HCT116 (cell line): ENCODE measurements around the gene SF3A2. TPM values are rescaled to one million over a fixed set of nuclear protein-coding genes. Genes with fewer than 3 reads are reported as not detected.

Source experiments
- ATAC-seq: fragments of 200-7000 bp; cut with Tn5 transposase; 2 replicates; pipeline ENCODE4 v1.9.1; 2020; ENCODE audit warnings: mild to moderate bottlenecking, moderate library complexity
- BruUV-seq: library from RNA; stranded (reverse); fragments of 400-500 nt; replicated peaks from 2 replicates; lab custom pipeline; 2021; lab: Mats Ljungman, UMichigan
- CTCF ChIA-PET: fragments of 300-600 bp; sonication (Branson Sonifier 250); formaldehyde crosslinking; loops from one replicate; lab custom pipeline; 2021; ENCODE audit warnings: antibody characterized with exemption; lab: Charles Lee
- POLR2A ChIA-PET: fragments of 300-600, 350-600 bp; sonication (Branson Sonifier 250); formaldehyde crosslinking; loops from one replicate; lab custom pipeline; 2021; ENCODE audit warnings: antibody characterized with exemption; lab: Charles Lee
- RAD21 ChIA-PET, 2 experiments: fragments of 300-600 bp; sonication (Branson Sonifier 250); formaldehyde crosslinking; loops; one replicate each; lab custom pipeline; 2023; ENCODE audit warnings: low total read pairs in 2 of 2; ENCODE audit not compliant: uncharacterized antibody in 2 of 2, unreplicated experiment in 2 of 2, low non-redundant PET in 1 of 2; lab: Charles Lee
- DNase-seq: peaks from one replicate; pipeline ENCODE4 v3.0.0-alpha.2; 2010; ENCODE audit warnings: low read depth, low spot score
- H2AFZ ChIP-seq: fragments of 200-600 bp; shearing (Covaris generic), sonication (generic); 2 replicates; pipeline ENCODE4 v1.6.1; 2017; ENCODE audit warnings: low read depth, mixed run types, mixed read lengths, antibody characterized with exemption, low read length; ENCODE audit not compliant: poor library complexity, severe bottlenecking
- H3K27ac ChIP-seq: 2 replicates; pipeline ENCODE4 v1.5.1; 2012; ENCODE audit warnings: low read depth, low read length
- H3K27me3 ChIP-seq: fragments of 200-600 bp; sonication (generic); 2 replicates; pipeline ENCODE4 v1.6.1; 2016; ENCODE audit warnings: mixed run types, low read length, mixed read lengths; ENCODE audit not compliant: insufficient read depth
- H3K36me3 ChIP-seq, 2 experiments: fragments of 200-500 bp in 1 of 2; fragments of 200-600 bp in 1 of 2; sonication (Bioruptor generic) in 1 of 2; sonication (generic) in 1 of 2; 2 replicates each; pipeline versions ENCODE4 v1.5.1 to v1.6.1; 2014 to 2016; ENCODE audit warnings: low read length in 2 of 2, inconsistent platforms in 1 of 2, mixed read lengths in 1 of 2, mixed run types in 1 of 2; ENCODE audit not compliant: insufficient read depth in 2 of 2, control insufficient read depth in 1 of 2
- H3K4me1 ChIP-seq, 2 experiments: fragments of 200-600 bp in 1 of 2; sonication (generic) in 1 of 2; 2 replicates each; pipeline versions ENCODE4 v1.5.1 to v1.6.1; 2012 to 2017; ENCODE audit warnings: low read length in 2 of 2, inconsistent platforms in 1 of 2, mild to moderate bottlenecking in 1 of 2, mixed read lengths in 1 of 2, mixed run types in 1 of 2, moderate library complexity in 1 of 2; ENCODE audit not compliant: insufficient read depth in 2 of 2, control insufficient read depth in 1 of 2
- H3K4me2 ChIP-seq: fragments of 200-600 bp; sonication (generic); 2 replicates; pipeline ENCODE4 v1.6.1; 2017; ENCODE audit warnings: mixed run types, low read length, mixed read lengths
- H3K4me3 ChIP-seq, 2 experiments: fragments of 200-600 bp in 1 of 2; sonication (generic) in 1 of 2; replicated peaks in 1 of 2; 2 replicates each; pipeline ENCODE4 v1.5.1; 2011 to 2016; ENCODE audit warnings: low read length in 2 of 2, control low read depth in 1 of 2, low read depth in 1 of 2, mild to moderate bottlenecking in 1 of 2, mixed read lengths in 1 of 2, mixed run types in 1 of 2
- H3K79me2 ChIP-seq: fragments of 200-600 bp; sonication (generic); 2 replicates; pipeline ENCODE4 v1.6.1; 2017; ENCODE audit warnings: mild to moderate bottlenecking, mixed run types, low read length, moderate library complexity, mixed read lengths; ENCODE audit not compliant: insufficient read depth
- H3K9ac ChIP-seq: fragments of 200-600 bp; sonication (generic); 2 replicates; pipeline ENCODE4 v1.6.1; 2016; ENCODE audit warnings: low read length, mixed read lengths
- H3K9me2 ChIP-seq: fragments of 200-600 bp; sonication (generic), shearing (Covaris generic); 2 replicates; pipeline ENCODE4 v1.6.1; 2017; ENCODE audit warnings: mixed run types, mild to moderate bottlenecking, moderate library complexity; ENCODE audit not compliant: insufficient read depth
- H3K9me3 ChIP-seq, 2 experiments: fragments of 200-500 bp in 1 of 2; fragments of 200-600 bp in 1 of 2; sonication (Bioruptor generic) in 1 of 2; sonication (generic) in 1 of 2; 2 replicates each; pipeline ENCODE4 v1.6.1; 2014 to 2017; ENCODE audit warnings: low read length in 2 of 2, mixed read lengths in 2 of 2, inconsistent platforms in 1 of 2, low read depth in 1 of 2, mild to moderate bottlenecking in 1 of 2, mixed run types in 1 of 2, moderate library complexity in 1 of 2; ENCODE audit not compliant: control insufficient read depth in 1 of 2, insufficient read depth in 1 of 2
- H4K20me1 ChIP-seq: fragments of 200-600 bp; sonication (generic), shearing (Covaris generic); 2 replicates; pipeline ENCODE4 v1.6.1; 2017; ENCODE audit warnings: mixed run types, mild to moderate bottlenecking, moderate library complexity; ENCODE audit not compliant: insufficient read depth
- CBX3 ChIP-seq: IDR thresholded peaks from 2 replicates; pipeline ENCODE4 v1.6.1; 2012; ENCODE audit warnings: low read depth
- CEBPB ChIP-seq: IDR thresholded peaks from 2 replicates; pipeline ENCODE4 v1.6.1; 2012; ENCODE audit warnings: low read depth
- ELF1 ChIP-seq: IDR thresholded peaks from 2 replicates; pipeline ENCODE4 v1.6.1; 2012; ENCODE audit warnings: low read depth, borderline replicate concordance
- EZH2 ChIP-seq: fragments of 200-600 bp; sonication (generic); IDR thresholded peaks from 2 replicates; pipeline ENCODE4 v1.6.1; 2017; ENCODE audit warnings: antibody characterized with exemption, mixed run types
- EZH2phosphoT487 ChIP-seq: fragments of 200-600 bp; IDR thresholded peaks from 2 replicates; pipeline ENCODE4 v1.6.1; 2018; ENCODE audit warnings: antibody characterized with exemption, borderline replicate concordance
- POLR2A ChIP-seq: IDR thresholded peaks from 2 replicates; pipeline ENCODE4 v1.7.0; 2011; ENCODE audit warnings: borderline replicate concordance; ENCODE audit not compliant: insufficient read depth, insufficient read length; ENCODE audit errors: extremely low read depth
- POLR2AphosphoS5 ChIP-seq: IDR thresholded peaks from 2 replicates; pipeline ENCODE4 v1.6.1; 2011; ENCODE audit warnings: mild to moderate bottlenecking, low read depth, low read length, moderate library complexity
- RAD21 ChIP-seq: IDR thresholded peaks from 2 replicates; pipeline ENCODE4 v1.6.1; 2012; ENCODE audit warnings: low read depth, mild to moderate bottlenecking
- SIN3A ChIP-seq: IDR thresholded peaks from 2 replicates; pipeline ENCODE4 v1.6.1; 2012; ENCODE audit warnings: low read depth
- SRF ChIP-seq: IDR thresholded peaks from 2 replicates; pipeline ENCODE4 v1.6.1; 2012; ENCODE audit warnings: low read depth
- TCF7L2 ChIP-seq: IDR thresholded peaks from 2 replicates; pipeline ENCODE4 v1.7.0; 2011; ENCODE audit warnings: borderline replicate concordance, inconsistent platforms; ENCODE audit not compliant: insufficient read depth, insufficient read length; ENCODE audit errors: extremely low read depth
- ZBTB33 ChIP-seq: IDR thresholded peaks from 2 replicates; pipeline ENCODE4 v1.6.1; 2011; ENCODE audit warnings: mild to moderate bottlenecking, low read length, moderate library complexity; ENCODE audit not compliant: insufficient replicate concordance; ENCODE audit errors: extremely low read depth
- ZFX ChIP-seq: fragments of 450-650 bp; IDR thresholded peaks from 2 replicates; pipeline ENCODE4 v1.6.1; 2017
- ZNF274 ChIP-seq: fragments of 200-500 bp; sonication (Bioruptor generic); IDR thresholded peaks from 2 replicates; pipeline ENCODE4 v1.6.1; 2014; ENCODE audit warnings: mild to moderate bottlenecking, low read depth, low read length, inconsistent platforms
- intact Hi-C: fragments of 100-400 bp; cut with micrococcal nuclease; formaldehyde crosslinking; loops from 2 replicates; pipeline ENCODE4 v1.10.0; 2022
- total RNA-seq: library from RNA; stranded (reverse); gene quantifications from one replicate; pipeline ENCODE4 v1.2.1, GENCODE V29; 2021; ENCODE audit not compliant: unreplicated experiment

SF3A2 gene
- total RNA-seq, 1 experiment from 2014 or later = 166 TPM

- Histone ChIP-seq H3K79me2 (peaks cover 62% of the 10 kb centered on the region), H3K4me2 (no peak overlapping the region), H3K36me3 (peaks cover 11 to 16% of the 10 kb centered on the region in 2 experiments; a peak in 3 of 4 replicates), H3K27me3 (no peaks in the 10 kb centered on the region), H3K4me1 (no peaks in the 10 kb centered on the region), H3K4me3 (no peak overlapping the region), H2AFZ (no peak overlapping the region), H3K27ac (no peak overlapping the region), H3K9me3 (no peaks in the 10 kb centered on the region), H4K20me1 (no peaks in the 10 kb centered on the region), H3K9ac (no peak overlapping the region), H3K9me2 (no peaks in the 10 kb centered on the region)
- CTCF ChIA-PET = no interaction called here
- POLR2A ChIA-PET = no interaction called here
- intact Hi-C loops = no loop called here
- RAD21 ChIA-PET = no interaction called here
- DNase-seq (no peak), ATAC-seq (no peak)
- TF ChIP-seq POLR2A = no peak
- no peak for TF ChIP-seq TCF7L2
- TF ChIP-seq EZH2phosphoT487 = no peak
- no peak for TF ChIP-seq CBX3
- no peak for TF ChIP-seq EZH2
- no peak for TF ChIP-seq ELF1
- TF ChIP-seq CEBPB = no peak
- TF ChIP-seq ZBTB33 = no peak
- TF ChIP-seq ZNF274 = no peak
- TF ChIP-seq RAD21 = no peak
- no peak for TF ChIP-seq POLR2AphosphoS5
- TF ChIP-seq SRF = no peak
- no peak for TF ChIP-seq SIN3A
- no peak for TF ChIP-seq ZFX
- no TSS peak for BruUV-seq
Observed at GRCh38 chr19:2198317-2198716, 38.3 kb upstream of the SF3A2 start.
